GM12878 (cell line): ENCODE data around the gene TFPI2. TPM values are rescaled to one million over a fixed set of nuclear protein-coding genes. Genes with fewer than 3 reads are reported as not detected.

Experiments
- ATAC-seq: fragments of 200-7000 bp; cut with Tn5 transposase; 3 replicates; pipeline ENCODE4 v1.9.1; 2020; ENCODE audit warnings: mild to moderate bottlenecking, moderate library complexity
- BruUV-seq: library from RNA; stranded (reverse); fragments of 400-500 nt; replicated peaks from 2 replicates; lab custom pipeline; 2021; lab: Mats Ljungman, UMichigan
- CTCF ChIA-PET: fragments of 300-600 bp; sonication (Branson Sonifier 250); formaldehyde crosslinking; extraction: SDS; loops from one replicate; lab custom pipeline; 2021; ENCODE audit warnings: inconsistent platforms; lab: Yijun Ruan, JAX
- POLR2A ChIA-PET: fragments of 350-600 bp; formaldehyde crosslinking; extraction: SDS; loops from one replicate; lab custom pipeline; 2021; ENCODE audit warnings: inconsistent platforms; lab: Charles Lee
- RAD21 ChIA-PET: fragments of 300-600 bp; sonication (Branson Sonifier 250); formaldehyde crosslinking; loops from one replicate; lab custom pipeline; 2023; ENCODE audit warnings: antibody characterized with exemption; ENCODE audit not compliant: unreplicated experiment; lab: Charles Lee
- SMC1A ChIA-PET: fragments of 300-600 bp; sonication (Branson Sonifier 250); formaldehyde crosslinking; loops from one replicate; lab custom pipeline; 2023; ENCODE audit not compliant: unreplicated experiment, uncharacterized antibody; lab: Charles Lee
- DNase-seq: peaks from one replicate; pipeline ENCODE4 v3.0.0-alpha.2; 2011; ENCODE audit warnings: low read depth, low spot score
- FAIRE-seq: peaks from 3 replicates; lab custom pipeline; 2011; peaks lifted over from hg19 to GRCh38; lab: Jason Lieb, UNC
- H2AFZ ChIP-seq: 2 replicates; pipeline ENCODE4 v1.6.0; 2011; ENCODE audit warnings: low read depth, low read length, control low read depth; ENCODE audit not compliant: control insufficient read depth
- H3K27ac ChIP-seq: 2 replicates; pipeline ENCODE4 v1.5.1; 2011; ENCODE audit warnings: control low read depth; ENCODE audit not compliant: control insufficient read depth, insufficient read depth
- H3K27me3 ChIP-seq, 2 experiments: replicated peaks in 1 of 2; 2 replicates each; pipeline versions ENCODE4 v1.6.0 to v1.6.1; 2011; ENCODE audit warnings: low read length in 1 of 2; ENCODE audit not compliant: control insufficient read depth in 2 of 2, insufficient read depth in 2 of 2
- H3K36me3 ChIP-seq, 2 experiments: 2 replicates each; pipeline ENCODE4 v1.5.1; 2011; ENCODE audit warnings: low read length in 1 of 2; ENCODE audit not compliant: control insufficient read depth in 2 of 2, insufficient read depth in 2 of 2
- H3K4me1 ChIP-seq: 2 replicates; pipeline ENCODE4 v1.6.1; 2011; ENCODE audit warnings: mild to moderate bottlenecking, low read length, moderate library complexity, mixed read lengths; ENCODE audit not compliant: control insufficient read depth, insufficient read depth
- H3K4me2 ChIP-seq: 2 replicates; pipeline ENCODE4 v1.6.0; 2011; ENCODE audit warnings: control low read depth; ENCODE audit not compliant: control insufficient read depth, insufficient read depth
- H3K4me3 ChIP-seq: fragments of 200-600 bp; sonication (generic); 2 replicates; pipeline ENCODE4 v1.5.1; 2016
- H3K79me2 ChIP-seq: 2 replicates; pipeline ENCODE4 v1.6.0; 2011; ENCODE audit warnings: low read length; ENCODE audit not compliant: control insufficient read depth, insufficient read depth
- H3K9ac ChIP-seq: 2 replicates; pipeline ENCODE4 v1.8.0; 2011; ENCODE audit warnings: low read length, control low read depth, mixed read lengths; ENCODE audit not compliant: control insufficient read depth, insufficient read depth
- H3K9me3 ChIP-seq: replicated peaks from 3 replicates; pipeline ENCODE4 v1.5.1; 2011; ENCODE audit warnings: mild to moderate bottlenecking, low read length; ENCODE audit not compliant: control insufficient read depth, insufficient read depth
- H4K20me1 ChIP-seq: 2 replicates; pipeline ENCODE4 v1.6.0; 2011; ENCODE audit not compliant: control insufficient read depth, insufficient read depth
- BCL11A ChIP-seq: IDR thresholded peaks from 2 replicates; pipeline ENCODE4 v1.6.1; 2011; ENCODE audit warnings: low read depth, low read length
- CTCF ChIP-seq, 3 experiments: IDR thresholded peaks in 2 of 3; conservative IDR thresholded peaks in 1 of 3; 2 replicates each; pipeline ENCODE4 v1.5.1; 2011; ENCODE audit warnings: low read depth in 3 of 3, low read length in 3 of 3, mild to moderate bottlenecking in 3 of 3, control low read depth in 2 of 3, moderate library complexity in 2 of 3, inconsistent platforms in 1 of 3, mixed read lengths in 1 of 3; ENCODE audit not compliant: control insufficient read depth in 2 of 3, insufficient read depth in 1 of 3; ENCODE audit errors: extremely low read depth in 1 of 3
- ELK1 ChIP-seq: IDR thresholded peaks from 2 replicates; pipeline ENCODE4 v1.6.1; 2012; ENCODE audit warnings: low read depth, low read length, improper control_type of control experiment
- MYB ChIP-seq: fragments of 150-350 bp; IDR thresholded peaks from 2 replicates; pipeline ENCODE4 v1.6.1; 2014; ENCODE audit warnings: mild to moderate bottlenecking, low read depth, low read length, borderline replicate concordance
- MYC ChIP-seq: IDR thresholded peaks from 2 replicates; pipeline ENCODE4 v1.6.1; 2011; ENCODE audit warnings: mild to moderate bottlenecking, low read length, moderate library complexity, inconsistent platforms; ENCODE audit not compliant: insufficient read depth, insufficient replicate concordance, insufficient read length, severe bottlenecking
- RELA ChIP-seq: fragments of 450-650 bp; IDR thresholded peaks from 2 replicates; pipeline ENCODE4 v1.8.0; 2014; ENCODE audit warnings: borderline replicate concordance; ENCODE audit not compliant: partially characterized antibody
- ZBTB11 ChIP-seq: fragments of 450-650 bp; formaldehyde crosslinking; IDR thresholded peaks from 2 replicates; pipeline ENCODE4 v1.5.0; 2022; ENCODE audit warnings: mild to moderate bottlenecking, missing genetic modification characterization
- ZBTB4 ChIP-seq: fragments of 450-650 bp; formaldehyde crosslinking; IDR thresholded peaks from 2 replicates; pipeline ENCODE4 v1.4.0; 2022; ENCODE audit warnings: mild to moderate bottlenecking, moderate library complexity
- WGBS: methylation state at CpG from one replicate; pipeline ENCODE4 v1.1.6; 2016; ENCODE audit warnings: low lambda C conversion rate; ENCODE audit not compliant: insufficient replicate concordance, insufficient coverage; ENCODE audit errors: missing lambda C conversion rate; 5-methylcytosine and 5-hydroxymethylcytosine counted together
- in situ Hi-C: fragments of 300-500 bp; cut with MboI; formaldehyde crosslinking; loops from 9 replicates; pipeline ENCODE4 v1.14.3; 2018; ENCODE audit warnings: mixed read lengths
- intact Hi-C: fragments of 100-400 bp; cut with micrococcal nuclease; formaldehyde crosslinking; loops from one replicate; pipeline ENCODE4 v1.14.2; 2022; ENCODE audit not compliant: unreplicated experiment
- polyA plus RNA-seq, 11 experiments: library from polyadenylated mRNA; depleted of rRNA in 4 of 11; unstranded in 6 of 11; stranded (reverse) in 5 of 11; fragments of >200 nt; fragmentation: Nextera tagmentation in 4 of 11; fragmentation: Illumina TruSeq in 1 of 11; extraction: Ambion mirVana in 4 of 11; extraction: Trizol in 1 of 11; gene quantifications; 1 replicate in 1 of 11; 2 replicates in 10 of 11; pipeline versions ENCODE4 v1.2.1 to v1.2.3, GENCODE V29; 2011 to 2016; ENCODE audit warnings: inconsistent platforms in 2 of 11, missing spikeins in 2 of 11, low read depth in 1 of 11
- total RNA-seq, 4 experiments: library from RNA; depleted of rRNA in 3 of 4; stranded (reverse); fragments of >200 nt in 3 of 4; fragmentation: Illumina TruSeq in 1 of 4; extraction: Trizol in 1 of 4; gene quantifications; 2 replicates each; pipeline versions ENCODE4 v1.2.1 to v1.2.3, GENCODE V29; 2013 to 2021

Gene TFPI2
- total and polyA plus RNA-seq, 10 of the 15 experiments (the other 5 are each of a cell fraction or from before 2014, with no cell fraction given), result 0.07 to 1.1 (median 0.31) TPM; not detected in 5

GRCh38 chr7:93921186-93921585 is 30.6 kb upstream of the TFPI2 start (continued):
- no peak for TF ChIP-seq ELK1

- no peak overlapping the region for H3K27ac ChIP-seq
- in situ Hi-C loops, result no loop called here
- no peaks in the 10 kb centered on the region for H3K36me3 ChIP-seq
- BruUV-seq, result no TSS peak
- POLR2A ChIA-PET, result interaction anchor here (0.7 kb wide), 1 partner anchor 252 kb away, joined by 3 read pairs; no protein-coding TSS in a partner anchor
- DNase-seq (no peak), ATAC-seq (no peak)
- no peak overlapping the region for H3K4me2 ChIP-seq
- no peak overlapping the region for H3K9ac ChIP-seq
- no peak overlapping the region for H2AFZ ChIP-seq
- SMC1A ChIA-PET, result interaction anchor here (0.9 to 3.9 kb wide), 3 partner anchors 10 to 167 kb away, joined by 3 to 22 read pairs (median 11); no protein-coding TSS in a partner anchor
- no peaks in the 10 kb centered on the region for H3K27me3 ChIP-seq
- no peaks in the 10 kb centered on the region for H4K20me1 ChIP-seq
- no peaks in the 10 kb centered on the region for H3K9me3 ChIP-seq
- intact Hi-C loops, result loop anchor here (10.0 kb wide), 1 partner anchor 56 kb away; no protein-coding TSS in a partner anchor
- CTCF ChIA-PET, result interaction anchor here (2.8 to 4.5 kb wide), 2 partner anchors 18 to 167 kb away, joined by 13 to 25 read pairs; no protein-coding TSS in a partner anchor
- H3K79me2 ChIP-seq, result no peaks in the 10 kb centered on the region
- no peak for TF ChIP-seq MYC
- TF ChIP-seq CTCF (IDR thresholded peaks at IDR 0.05 in 2 of 3, conservative IDR thresholded peaks at IDR 0.05 in 1 of 3; ENCODE audit: control insufficient read depth in 2 of 3, extremely low read depth in 1 of 3, insufficient read depth in 1 of 3, low read depth in 3 of 3, low read length in 3 of 3), result no peak
- no peak for TF ChIP-seq ZBTB4 (CRISPR knock-in tag)
- no peak for TF ChIP-seq MYB
- no peak for TF ChIP-seq ZBTB11 (CRISPR knock-in tag)
- TF ChIP-seq BCL11A, result no peak
- TF ChIP-seq RELA, result no peak
- TF ChIP-seq, all 136 proteins: peak for 0
- RAD21 ChIA-PET, result interaction anchor here (1.5 to 1.7 kb wide), 2 partner anchors 11 to 167 kb away, joined by 3 to 12 read pairs; no protein-coding TSS in a partner anchor
- H3K4me3 ChIP-seq, result no peak overlapping the region
- FAIRE-seq, result no peak
- 72% methylated on average over 6 of the region's 6 CpGs for WGBS
- no peaks in the 10 kb centered on the region for H3K4me1 ChIP-seq
Observed at GRCh38 chr7:93920496-93921182, 30.1 kb upstream of the TFPI2 start.
